ENCODE measurements around the gene GLG1. TPM values are rescaled to one million over a fixed set of nuclear protein-coding genes. Genes with fewer than 3 reads are reported as not detected.

Gene GLG1
- total RNA-seq, 1 donor from 2014 or later, result 104 TPM

DNA sequence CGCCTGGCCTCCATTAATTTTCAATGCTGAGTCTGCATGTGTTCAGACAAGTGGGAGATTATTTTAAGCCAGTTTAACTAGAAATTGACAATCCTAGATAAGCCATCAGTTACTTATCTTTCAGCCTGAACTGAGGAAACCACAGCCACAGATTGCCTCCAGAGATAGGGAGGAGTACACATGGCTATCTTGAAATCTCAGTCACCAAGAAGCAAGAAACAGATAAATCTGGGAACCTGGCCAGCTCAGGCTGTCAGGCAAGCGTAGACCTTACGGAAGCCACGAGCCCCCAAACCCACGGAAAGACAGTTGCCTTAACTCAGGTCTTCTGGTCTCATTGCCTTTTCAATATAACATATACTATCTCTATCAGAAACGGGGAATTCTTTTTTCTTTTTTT lies 2.0 kb upstream of the GLG1 start:
- DNase-seq, result no peak

DNA sequence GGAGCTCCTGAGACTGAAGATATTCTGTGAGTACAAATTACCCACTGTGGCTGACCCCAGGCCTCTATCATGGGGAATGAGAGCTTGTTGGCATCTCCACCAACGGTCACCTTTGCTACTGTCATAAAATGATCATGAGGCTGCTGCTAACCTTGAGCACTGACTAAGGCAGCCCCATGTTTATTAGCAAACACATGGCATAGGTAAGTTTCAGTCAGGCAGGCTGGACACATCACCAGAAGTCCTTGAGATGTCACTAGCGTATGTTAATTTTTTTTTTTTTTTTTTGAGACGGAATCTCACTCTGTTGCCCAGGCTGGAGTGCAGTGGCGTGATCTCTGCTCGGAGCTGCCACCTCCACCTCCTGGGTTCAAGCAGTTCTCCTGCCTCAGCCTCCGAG lies 1.5 kb upstream of the GLG1 start:
- no peak for DNase-seq

- DNase-seq, result no peak
Observed at GRCh38 chr16:74607962-74608356, 1.0 kb upstream of the GLG1 start.

- DNase-seq, result peak; percentile 85
Observed at GRCh38 chr16:74607310-74607961, 522 bp upstream of the GLG1 start.

DNA sequence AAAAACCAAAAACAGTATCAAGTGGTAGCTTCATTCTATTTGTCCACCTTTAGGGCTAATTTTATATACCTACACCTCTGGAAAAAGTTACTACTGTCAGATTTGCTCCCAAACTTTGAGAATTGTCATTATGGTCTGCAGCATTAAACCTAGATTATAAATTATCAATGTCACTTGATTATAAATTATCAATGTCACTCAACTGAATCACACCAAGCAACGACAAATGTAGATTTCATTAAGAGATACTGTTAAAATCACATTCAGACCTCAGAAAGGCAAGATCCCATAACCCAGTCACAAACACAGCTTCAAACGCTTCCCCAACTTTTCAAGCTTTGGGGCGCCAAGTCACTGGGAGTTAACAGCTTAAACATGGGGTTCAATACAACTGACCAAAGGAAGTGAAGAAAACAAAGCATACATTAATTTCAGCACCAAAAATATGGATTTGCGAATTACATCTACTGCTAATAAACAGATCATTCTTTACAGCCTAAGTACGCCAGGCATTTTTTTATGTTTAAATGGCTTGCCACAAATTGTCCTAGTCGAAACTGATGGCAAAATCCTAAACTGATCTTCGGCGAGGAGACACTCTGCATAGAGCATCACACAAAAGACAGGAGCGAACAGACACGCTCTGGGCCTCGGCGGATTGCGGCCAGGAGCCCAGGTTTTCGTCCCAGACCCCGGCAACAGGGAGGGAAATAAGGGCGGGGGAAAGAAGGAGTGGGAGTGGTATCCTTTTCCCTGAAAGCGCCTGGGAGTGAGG lies 981 bp downstream of the GLG1 start:
- peak; percentile 9 for DNase-seq

DNA sequence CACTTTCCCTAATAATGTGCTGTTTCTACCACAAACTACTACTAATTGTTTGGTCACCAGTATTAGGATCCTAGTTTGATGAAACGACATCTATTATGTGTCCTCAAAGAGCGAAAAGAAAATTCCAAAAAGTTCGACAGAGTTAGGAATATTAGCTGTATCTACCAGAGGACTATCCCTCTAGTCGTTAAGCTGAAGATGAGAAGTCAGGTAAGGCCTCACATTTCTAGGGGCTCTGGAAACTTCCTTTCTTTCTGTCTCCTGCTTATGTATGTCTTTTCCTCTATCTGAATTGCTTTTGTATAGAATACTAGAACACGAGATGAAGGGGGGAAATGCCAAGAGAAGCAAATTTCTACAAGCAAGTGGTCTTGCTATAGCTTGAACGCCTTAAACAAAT lies 1.6 kb downstream of the GLG1 start:
- DNase-seq, result no peak

DNA sequence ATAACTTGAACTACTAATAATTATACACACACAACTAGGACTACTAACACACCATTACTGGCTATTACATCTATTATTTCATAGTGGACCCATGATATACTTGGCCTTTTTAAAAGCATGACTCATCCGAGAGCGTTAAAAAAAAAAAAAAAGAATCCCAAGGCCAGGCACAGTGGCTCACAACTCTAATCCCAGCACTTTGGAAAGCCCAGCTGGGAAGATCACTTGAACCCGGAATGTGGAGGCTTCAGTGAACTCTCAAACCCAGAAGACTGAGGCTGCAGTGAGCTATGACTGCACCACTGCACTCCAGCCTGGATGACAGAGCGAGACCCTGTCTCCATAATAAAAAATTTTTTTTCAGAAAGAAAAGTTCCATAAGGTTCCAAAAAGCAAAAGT lies 3.1 kb downstream of the GLG1 start:
- DNase-seq, result no peak

DNA sequence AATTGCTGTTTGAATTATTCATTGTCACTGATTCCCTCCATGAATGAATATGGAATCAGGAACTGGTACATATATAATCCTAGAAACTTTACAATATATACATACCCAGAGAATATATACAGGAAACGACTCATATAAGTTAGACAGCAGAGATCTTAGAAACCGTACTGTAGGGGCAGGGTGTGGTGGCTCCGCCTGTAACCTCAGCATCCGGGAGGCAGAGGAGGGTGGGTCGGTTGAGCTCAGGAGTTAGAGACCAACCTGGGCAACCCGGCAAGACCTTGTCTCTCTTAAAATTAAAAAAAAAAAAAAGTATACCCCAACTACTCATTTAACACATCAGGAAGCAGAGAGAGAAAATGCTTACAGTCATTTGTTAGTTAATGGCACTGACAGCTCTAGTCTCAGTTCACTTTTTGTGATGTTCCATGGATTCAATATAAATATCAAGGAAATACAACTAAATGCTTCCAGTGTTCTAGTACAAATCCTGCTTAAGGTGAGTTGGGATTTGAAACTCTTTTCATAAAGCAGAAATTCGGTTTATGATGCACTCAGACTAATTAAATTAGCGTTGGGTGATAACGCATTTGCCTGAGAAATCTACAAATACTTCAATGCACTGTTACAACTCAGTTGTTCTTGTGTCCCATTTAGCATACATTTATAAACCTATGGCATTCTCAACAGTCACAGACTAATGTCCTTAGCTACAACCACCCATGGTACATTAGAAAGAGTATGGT lies 5.6 kb downstream of the GLG1 start:
- DNase-seq, result no peak

GRCh38 chr16:74596586-74596985 lies 10.3 kb downstream of the GLG1 start:
- DNase-seq, result no peak

GRCh38 chr16:74592847-74593246 lies 14.1 kb downstream of the GLG1 start:
- no peak for DNase-seq

DNA sequence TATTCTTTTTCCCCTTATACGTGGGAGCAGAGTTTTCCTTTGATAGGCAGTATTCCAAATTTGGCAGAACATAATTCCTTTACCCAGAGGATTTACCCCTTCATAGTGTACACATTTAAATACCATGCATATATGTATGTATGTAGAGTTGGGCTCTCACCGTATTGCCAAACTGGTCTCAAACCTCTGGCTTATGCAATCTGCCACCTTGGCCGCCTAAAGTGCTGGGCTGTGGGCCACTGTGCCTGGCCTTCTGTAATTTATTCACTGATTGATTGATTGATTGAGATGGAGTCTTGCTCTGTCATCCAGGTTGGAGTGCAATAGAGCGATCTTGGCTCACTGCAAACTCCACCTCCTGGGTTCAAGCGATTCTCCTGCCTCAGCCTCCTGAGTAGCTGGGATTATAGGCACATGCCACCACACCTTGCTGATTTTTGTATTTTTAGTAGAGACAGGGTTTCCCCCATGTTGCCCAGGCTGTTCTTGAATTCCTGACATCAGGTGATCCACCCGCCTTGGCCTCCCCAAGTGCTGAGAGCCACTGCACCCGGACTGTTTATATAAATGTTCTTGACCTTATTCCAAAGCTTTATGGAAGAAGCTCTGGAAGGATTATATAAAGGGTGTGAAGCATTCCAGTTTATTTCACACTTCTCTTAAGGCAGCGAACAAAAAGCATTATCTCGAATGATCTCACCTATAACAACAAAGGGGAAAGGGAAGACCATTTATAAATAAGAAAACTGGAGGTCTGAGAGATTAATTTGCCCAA lies 14.9 kb downstream of the GLG1 start:
- DNase-seq, result no peak

- DNase-seq, result no peak
Observed at GRCh38 chr16:74586948-74587347, 20.0 kb downstream of the GLG1 start.

DNA sequence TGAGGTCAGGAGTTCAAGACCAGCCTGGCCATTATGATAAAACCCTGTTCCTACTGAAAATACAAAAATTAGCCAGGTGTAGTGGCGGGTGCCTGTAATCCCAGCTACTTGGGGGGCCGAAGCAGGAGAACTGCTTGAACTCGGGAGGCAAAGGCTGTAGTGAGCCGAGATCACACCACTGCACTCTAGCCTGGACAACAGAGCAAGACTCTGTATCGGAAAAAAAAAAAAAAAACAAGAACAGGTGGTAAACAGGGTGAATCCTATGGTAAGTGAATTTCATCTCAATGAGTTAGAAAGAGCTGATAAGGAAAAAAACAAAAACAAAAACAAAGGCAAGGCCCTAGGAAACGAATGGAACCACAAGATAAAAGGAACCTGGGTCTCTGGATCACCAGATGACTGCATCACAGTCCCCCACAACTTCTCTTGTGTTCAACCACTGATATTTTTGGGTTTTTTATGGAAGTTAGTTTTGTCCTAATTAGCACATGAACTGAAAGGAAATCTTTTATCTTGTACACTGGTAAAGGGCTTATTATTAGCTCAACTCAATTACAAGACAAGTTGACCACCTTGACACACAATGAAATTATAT lies 21.0 kb downstream of the GLG1 start:
- DNase-seq, result no peak

DNA sequence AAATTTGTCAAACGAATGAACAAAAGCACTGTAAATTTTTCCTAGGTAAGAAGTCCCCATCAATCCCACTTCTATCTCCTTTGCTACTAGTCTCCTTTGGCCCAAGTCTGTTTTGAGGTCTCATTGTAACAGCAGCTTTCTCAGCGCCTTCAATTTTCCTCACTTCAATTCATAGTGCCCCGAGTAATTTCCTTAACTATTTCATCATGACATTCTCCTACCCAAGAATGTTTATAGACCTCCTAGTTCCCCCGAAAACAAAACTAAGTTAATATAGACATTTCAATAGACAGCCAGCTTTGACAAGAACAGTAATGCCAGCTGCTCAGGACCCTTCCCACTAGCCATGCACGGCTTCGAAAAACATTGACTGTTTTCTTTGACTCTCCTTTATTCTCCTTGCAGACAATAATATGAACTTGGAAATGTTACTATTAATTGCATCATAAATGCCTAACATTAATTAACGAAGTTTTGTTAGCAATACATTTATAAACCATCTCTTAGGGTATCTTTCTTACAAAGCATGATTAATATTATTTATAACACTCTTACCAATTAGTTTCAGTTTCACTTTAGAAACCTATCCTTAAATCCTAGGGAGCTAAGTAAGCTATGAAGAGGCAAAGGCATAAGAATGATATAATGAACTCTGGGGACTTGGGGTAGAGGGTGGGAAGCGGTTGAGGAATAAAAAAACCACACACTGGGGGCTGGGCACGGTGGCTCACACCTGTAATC lies 22.8 kb downstream of the GLG1 start:
- no peak for DNase-seq

DNA sequence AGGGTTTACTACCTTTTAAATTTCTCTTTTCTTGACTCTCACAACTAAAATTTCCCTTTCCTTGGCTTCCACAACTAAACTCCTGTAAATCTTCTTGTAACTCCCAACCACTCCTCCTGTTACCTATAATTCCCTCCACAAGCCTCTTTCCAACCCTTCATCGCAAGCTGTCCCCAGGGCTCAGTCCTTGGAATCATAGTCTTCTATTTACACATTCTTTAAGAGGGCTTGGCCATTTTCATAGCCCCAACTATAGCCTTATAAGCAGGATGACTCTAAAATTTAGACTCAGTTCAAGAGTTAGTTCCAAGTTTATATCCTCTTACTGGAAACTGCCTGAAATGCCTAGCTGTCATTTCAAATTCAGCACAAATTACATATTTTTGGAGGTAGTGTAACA lies 23.9 kb downstream of the GLG1 start:
- DNase-seq, result no peak

- DNase-seq, result no peak
Observed at GRCh38 chr16:74580833-74581232, 26.1 kb downstream of the GLG1 start.

DNA sequence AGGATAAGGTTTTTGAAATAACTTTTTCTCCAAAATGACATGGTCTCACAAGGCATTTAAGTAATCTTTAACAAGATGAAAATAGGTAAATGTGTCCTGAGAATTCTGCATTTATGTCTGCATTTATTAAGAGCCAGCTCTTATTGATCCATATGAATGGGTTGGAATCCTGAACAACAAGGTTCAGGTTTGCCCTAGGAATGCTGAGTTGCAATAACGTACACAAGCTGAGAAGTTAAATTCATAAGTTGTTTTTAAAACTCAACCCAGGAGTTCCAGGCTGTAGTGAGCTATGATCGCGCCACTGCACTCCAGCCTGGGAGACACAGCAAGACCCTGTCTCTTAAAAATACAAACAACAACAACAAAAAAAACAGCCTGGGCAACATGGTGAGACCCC lies 28.1 kb downstream of the GLG1 start:
- DNase-seq, result no peak

- DNase-seq, result no peak
Observed at GRCh38 chr16:74578433-74578832, 28.5 kb downstream of the GLG1 start.

GRCh38 chr16:74577882-74578366 lies 29.0 kb downstream of the GLG1 start:
- DNase-seq, result no peak

GRCh38 chr16:74575807-74576643 lies 30.9 kb downstream of the GLG1 start:
- peak; percentile 27 for DNase-seq
